GM19025 (cell line): ENCODE results near the gene FSIP1.

Source experiments
- ATAC-seq: cut with Tn5 transposase; IDR thresholded peaks from one replicate; pipeline ENCODE4 v1.9.1; 2021; ENCODE audit warnings: mild to moderate bottlenecking, low read depth, moderate library complexity; ENCODE audit not compliant: unreplicated experiment

Gene FSIP1

GRCh38 chr15:39721893-39722292 is 60.7 kb downstream of the FSIP1 start:
- no peak for ATAC-seq

DNA sequence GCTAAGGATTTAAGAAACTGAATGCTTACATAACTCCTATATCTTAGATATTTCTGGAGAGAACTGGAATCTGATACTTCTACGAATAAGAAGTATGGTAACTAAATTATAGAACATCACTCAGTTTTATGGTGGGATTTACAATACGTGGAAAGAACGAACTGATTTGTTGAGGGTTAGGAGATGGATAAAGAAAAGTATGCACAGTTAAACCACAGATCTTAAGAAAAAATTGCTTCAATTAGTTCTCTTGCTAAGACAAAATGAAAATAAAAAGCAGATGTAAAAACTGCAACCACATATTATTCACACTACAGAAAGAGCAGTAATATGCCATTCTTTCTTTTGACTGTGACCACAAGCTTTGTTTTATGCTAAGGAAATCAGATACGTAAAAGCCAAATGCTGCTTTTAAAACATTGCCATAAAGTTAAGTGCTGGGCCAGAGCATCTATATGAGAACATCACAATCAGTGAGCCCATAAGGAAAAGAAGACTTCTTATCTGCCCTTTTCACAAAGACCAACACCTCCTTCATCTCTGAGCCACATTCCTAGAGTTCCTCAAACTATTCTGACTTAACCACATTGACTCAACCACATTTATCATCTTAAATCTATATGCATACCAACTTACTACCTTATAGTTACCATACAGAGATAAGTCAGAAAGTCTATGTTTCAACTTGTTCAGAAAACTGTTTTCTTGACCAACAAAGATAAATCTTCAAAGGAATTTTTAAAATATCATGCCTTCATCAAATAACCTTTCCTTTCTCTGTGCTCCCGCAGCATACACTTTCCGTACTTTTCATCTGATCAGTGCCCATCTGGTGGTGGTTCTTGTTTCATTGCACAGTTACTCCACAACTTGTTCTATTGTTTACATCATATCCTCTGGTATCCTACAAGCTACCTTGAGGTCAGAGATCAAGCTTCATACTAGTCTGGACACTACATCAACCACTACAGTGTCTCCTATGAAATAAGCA is 61.7 kb downstream of the FSIP1 start:
- ATAC-seq = no peak

DNA sequence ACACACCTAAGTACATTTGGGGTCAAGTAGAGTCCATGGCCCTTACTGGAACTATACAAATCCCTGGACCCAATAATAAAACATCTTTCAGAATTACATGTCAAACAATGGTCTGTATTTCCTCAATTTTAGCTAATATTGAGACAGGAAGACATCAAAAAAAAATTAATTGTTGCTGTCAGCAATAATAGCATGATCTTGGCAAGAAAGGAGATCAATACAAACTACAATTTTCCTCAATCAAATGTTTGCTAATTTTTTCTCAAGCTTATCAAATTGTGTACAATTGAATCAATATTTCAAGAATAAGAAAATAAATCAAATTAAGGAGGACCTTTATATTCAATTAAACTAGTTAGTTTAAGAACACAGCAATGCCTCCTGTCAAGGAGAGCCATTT is 62.6 kb downstream of the FSIP1 start:
- ATAC-seq = no peak

- ATAC-seq = no peak
Observed at GRCh38 chr15:39719109-39719508, 63.5 kb downstream of the FSIP1 start.

GRCh38 chr15:39717134-39717533 is 65.5 kb downstream of the FSIP1 start:
- no peak for ATAC-seq

DNA sequence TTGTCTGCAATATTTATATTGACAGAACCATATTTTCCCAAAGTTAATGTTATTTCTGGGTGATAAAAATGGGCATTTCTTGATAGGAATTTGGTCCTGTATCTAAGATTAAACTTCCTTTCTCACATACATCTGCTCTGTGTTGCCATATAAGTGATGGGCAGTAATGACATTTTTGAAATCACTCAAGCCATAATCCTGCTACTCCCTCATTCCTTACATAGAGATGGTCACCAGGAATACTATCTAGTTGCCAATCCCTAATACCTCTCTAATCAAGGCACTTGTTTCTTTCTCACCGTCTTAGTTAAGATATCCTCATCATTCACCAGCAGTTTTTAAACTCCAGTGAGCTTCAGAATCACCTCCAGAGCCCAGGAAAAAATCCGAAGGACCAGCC is 68.4 kb downstream of the FSIP1 start:
- ATAC-seq = no peak

DNA sequence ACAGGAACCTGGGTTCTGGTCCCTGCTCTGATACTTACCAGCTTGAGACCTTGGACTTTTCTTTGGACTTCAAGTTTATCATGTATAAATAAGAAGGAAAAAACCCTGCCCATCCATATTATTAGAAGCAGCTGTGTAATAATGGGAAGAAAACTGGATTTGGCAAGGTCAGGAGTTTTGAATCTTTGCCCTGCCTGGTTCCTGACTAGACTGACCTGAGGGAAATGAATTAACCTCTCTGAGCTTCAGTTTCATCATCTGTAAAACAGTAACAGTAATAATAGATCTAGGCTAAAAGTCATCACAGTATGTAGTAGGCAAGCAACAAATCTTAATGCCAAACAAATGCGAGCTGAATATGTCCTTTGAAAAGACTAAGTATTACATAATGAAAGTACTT is 68.8 kb downstream of the FSIP1 start:
- no peak for ATAC-seq

GRCh38 chr15:39710681-39711080 is 72.0 kb downstream of the FSIP1 start:
- no peak for ATAC-seq

GRCh38 chr15:39709941-39710340 is 72.7 kb downstream of the FSIP1 start:
- ATAC-seq = no peak

GRCh38 chr15:39706206-39706605 is 76.4 kb downstream of the FSIP1 start:
- no peak for ATAC-seq

DNA sequence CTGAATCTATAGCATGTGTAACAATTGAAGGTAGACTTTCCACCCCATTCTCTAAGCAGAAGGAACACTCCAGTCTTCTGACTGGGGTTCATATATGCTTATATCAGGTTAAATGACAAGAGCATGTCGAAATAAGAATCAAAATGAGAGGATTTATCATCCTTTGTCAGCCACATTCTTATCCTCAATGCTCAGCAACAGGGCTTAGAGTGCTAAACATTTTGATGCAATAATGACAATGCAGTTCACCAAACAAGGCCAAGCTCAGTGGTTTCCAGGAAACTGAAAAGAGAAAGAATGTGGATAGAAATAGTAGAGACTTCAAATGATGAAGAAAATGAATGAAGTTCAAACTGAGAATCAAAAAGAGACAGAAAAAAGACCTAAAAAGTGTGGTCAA is 78.0 kb downstream of the FSIP1 start:
- no peak for ATAC-seq

DNA sequence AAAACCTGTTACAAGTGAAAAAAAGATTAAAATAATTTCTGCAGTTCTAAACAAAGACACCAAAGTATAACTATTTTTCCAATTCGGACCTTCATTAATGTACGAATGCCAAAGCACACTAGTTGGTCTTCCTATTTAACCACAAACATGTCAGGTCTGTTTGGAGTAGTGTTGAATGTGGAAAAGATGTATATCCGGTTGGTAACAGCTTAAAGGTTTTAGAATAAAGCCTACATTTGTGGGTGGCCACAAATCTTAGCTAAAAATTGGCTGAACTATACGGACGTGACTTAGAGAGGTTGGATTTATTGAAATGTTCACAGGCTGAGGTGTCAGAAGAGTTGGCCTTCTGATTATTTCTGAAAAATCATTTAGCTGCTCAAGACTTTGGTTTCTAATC is 78.4 kb downstream of the FSIP1 start:
- no peak for ATAC-seq

DNA sequence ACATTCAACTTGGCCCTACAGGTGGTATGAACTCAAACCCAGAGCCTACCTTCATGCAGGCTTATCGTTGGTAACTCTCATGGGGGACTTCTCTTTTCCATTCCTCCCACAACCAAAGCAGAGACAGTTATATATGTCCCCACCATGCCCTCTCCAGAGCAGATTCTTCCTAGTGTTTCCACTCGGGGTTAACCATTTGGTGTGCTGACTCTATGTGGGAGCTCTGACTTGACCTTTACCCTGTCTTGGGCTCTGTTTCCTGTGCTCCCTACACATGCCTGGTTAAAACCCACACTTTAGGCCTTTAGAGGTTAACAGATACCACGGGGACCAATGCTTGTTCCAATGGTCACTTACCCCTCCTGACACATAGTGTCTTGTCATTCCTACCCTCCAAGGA is 80.7 kb downstream of the FSIP1 start:
- no peak for ATAC-seq

- ATAC-seq = no peak
Observed at GRCh38 chr15:39700375-39700700, 82.3 kb downstream of the FSIP1 start.

GRCh38 chr15:39699516-39700374 is 82.9 kb downstream of the FSIP1 start:
- no peak for ATAC-seq

DNA sequence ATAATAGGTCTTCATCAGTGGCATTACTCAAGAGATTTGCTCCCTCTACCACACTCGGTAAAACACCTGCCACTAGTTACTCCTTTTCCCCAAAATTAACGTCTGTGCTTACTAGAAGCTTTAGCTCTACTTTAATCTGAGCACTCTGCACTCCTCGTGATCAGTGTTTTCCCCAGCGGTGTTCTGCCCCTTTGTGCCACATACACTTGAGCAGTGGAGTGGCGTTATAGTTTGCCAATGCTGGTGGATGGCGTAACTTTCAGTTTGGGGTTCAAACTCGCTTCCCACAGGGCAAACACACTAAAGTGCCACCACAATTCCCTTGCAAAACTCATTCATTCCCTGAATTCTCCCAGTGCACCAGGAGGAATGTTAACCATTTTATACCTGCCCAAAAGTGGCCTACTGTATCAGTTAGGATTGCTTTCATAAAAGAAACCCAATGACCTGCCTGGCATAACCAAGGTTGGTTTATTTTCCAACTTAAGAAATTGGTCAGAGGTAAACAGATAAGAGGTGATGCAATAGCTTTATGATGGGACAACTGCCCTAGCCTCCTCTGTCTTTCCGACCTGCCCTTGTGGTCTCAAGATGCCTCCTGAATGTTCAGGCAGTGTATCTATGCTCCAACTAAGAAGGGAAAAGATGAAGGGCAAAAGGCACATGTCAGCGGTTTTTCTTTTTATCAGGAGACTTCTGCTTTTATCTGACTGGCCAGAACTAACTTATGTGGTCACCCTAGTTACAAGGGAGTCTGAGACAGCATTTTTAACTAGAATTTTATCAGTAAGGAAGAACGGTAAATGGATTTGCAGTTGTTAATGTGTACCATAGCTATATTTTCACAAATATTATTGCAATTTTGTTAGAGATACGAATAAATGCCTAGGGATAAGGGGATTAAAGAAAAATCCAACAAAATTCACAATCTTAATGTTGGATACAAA is 83.9 kb downstream of the FSIP1 start:
- ATAC-seq = no peak

GRCh38 chr15:39697509-39697908 is 85.1 kb downstream of the FSIP1 start:
- ATAC-seq = no peak

GRCh38 chr15:39695793-39696192 is 86.8 kb downstream of the FSIP1 start:
- ATAC-seq = no peak

- no peak for ATAC-seq
Observed at GRCh38 chr15:39692356-39693327, 90.0 kb downstream of the FSIP1 start.
